MM.1S (cell line): ENCODE measurements around the gene NCEH1.

Experiments
- DNase-seq: peaks from one replicate; pipeline ENCODE4 v3.0.0-alpha.2; 2015
- H2AFZ ChIP-seq: fragments of 300-600 bp; sonication (generic); 2 replicates; pipeline ENCODE4 v1.6.0; 2016; ENCODE audit warnings: antibody characterized with exemption, low read length
- H3F3A ChIP-seq: fragments of 300-600 bp; sonication (generic); 2 replicates; pipeline ENCODE4 v1.6.1; 2016; ENCODE audit warnings: mild to moderate bottlenecking, antibody characterized with exemption, low read length, moderate library complexity, mixed read lengths; ENCODE audit not compliant: insufficient read depth
- H3K27ac ChIP-seq: fragments of 300-600 bp; sonication (generic); 2 replicates; pipeline ENCODE4 v1.5.1; 2016; ENCODE audit warnings: mild to moderate bottlenecking, low read length
- H3K27me3 ChIP-seq: fragments of 300-600 bp; sonication (generic); replicated peaks from 2 replicates; pipeline ENCODE4 v1.6.0; 2016; ENCODE audit warnings: low read length; ENCODE audit not compliant: insufficient read depth
- H3K36me3 ChIP-seq: fragments of 300-600 bp; sonication (generic); replicated peaks from 2 replicates; pipeline ENCODE4 v1.6.1; 2016; ENCODE audit warnings: mild to moderate bottlenecking, low read length, mixed read lengths; ENCODE audit not compliant: insufficient read depth
- H3K4me1 ChIP-seq: fragments of 300-600 bp; sonication (generic); 2 replicates; pipeline ENCODE4 v1.6.1; 2016; ENCODE audit warnings: low read length, mixed read lengths
- H3K4me2 ChIP-seq: fragments of 300-600 bp; sonication (generic); 2 replicates; pipeline ENCODE4 v1.6.0; 2016; ENCODE audit warnings: low read depth, low read length
- H3K4me3 ChIP-seq: fragments of 300-600 bp; sonication (generic); 2 replicates; pipeline ENCODE4 v1.5.1; 2016; ENCODE audit warnings: low read length, mixed read lengths
- H3K79me2 ChIP-seq: fragments of 300-600 bp; sonication (generic); 2 replicates; pipeline ENCODE4 v1.6.1; 2016; ENCODE audit warnings: mixed run types, low read length, mixed read lengths
- H3K9ac ChIP-seq: fragments of 300-600 bp; sonication (generic); 2 replicates; pipeline ENCODE4 v1.6.1; 2016; ENCODE audit warnings: low read length, mixed read lengths
- H3K9me2 ChIP-seq: fragments of 300-600 bp; sonication (generic); replicated peaks from 2 replicates; pipeline ENCODE4 v1.6.1; 2016; ENCODE audit warnings: mild to moderate bottlenecking, low read length, mixed read lengths; ENCODE audit not compliant: insufficient read depth
- H3K9me3 ChIP-seq: fragments of 300-600 bp; sonication (generic); replicated peaks from 2 replicates; pipeline ENCODE4 v1.6.1; 2016; ENCODE audit warnings: mild to moderate bottlenecking, low read length, mixed read lengths; ENCODE audit not compliant: insufficient read depth
- H4K20me1 ChIP-seq: fragments of 300-600 bp; sonication (generic); 2 replicates; pipeline ENCODE4 v1.6.1; 2016; ENCODE audit warnings: mild to moderate bottlenecking, low read length, moderate library complexity, mixed read lengths; ENCODE audit not compliant: insufficient read depth
- EZH2 ChIP-seq: fragments of 300-600 bp; sonication (generic); optimal IDR thresholded peaks from 2 replicates; pipeline ENCODE3; 2017; ENCODE audit warnings: low read depth, mild to moderate bottlenecking, antibody characterized with exemption, low read length, mixed read lengths
- EZH2phosphoT487 ChIP-seq: fragments of 300-600 bp; sonication (generic); IDR thresholded peaks from 2 replicates; pipeline ENCODE4 v1.6.1; 2018; ENCODE audit warnings: antibody characterized with exemption, low read length
- TF ChIP-seq, protein P1 (sequence below): fragments of 300-600 bp; sonication (generic); IDR thresholded peaks from 2 replicates; pipeline ENCODE4 v1.5.1; 2016; ENCODE audit warnings: antibody characterized with exemption, low read length, mixed read lengths

The NCEH1 gene

DNA sequence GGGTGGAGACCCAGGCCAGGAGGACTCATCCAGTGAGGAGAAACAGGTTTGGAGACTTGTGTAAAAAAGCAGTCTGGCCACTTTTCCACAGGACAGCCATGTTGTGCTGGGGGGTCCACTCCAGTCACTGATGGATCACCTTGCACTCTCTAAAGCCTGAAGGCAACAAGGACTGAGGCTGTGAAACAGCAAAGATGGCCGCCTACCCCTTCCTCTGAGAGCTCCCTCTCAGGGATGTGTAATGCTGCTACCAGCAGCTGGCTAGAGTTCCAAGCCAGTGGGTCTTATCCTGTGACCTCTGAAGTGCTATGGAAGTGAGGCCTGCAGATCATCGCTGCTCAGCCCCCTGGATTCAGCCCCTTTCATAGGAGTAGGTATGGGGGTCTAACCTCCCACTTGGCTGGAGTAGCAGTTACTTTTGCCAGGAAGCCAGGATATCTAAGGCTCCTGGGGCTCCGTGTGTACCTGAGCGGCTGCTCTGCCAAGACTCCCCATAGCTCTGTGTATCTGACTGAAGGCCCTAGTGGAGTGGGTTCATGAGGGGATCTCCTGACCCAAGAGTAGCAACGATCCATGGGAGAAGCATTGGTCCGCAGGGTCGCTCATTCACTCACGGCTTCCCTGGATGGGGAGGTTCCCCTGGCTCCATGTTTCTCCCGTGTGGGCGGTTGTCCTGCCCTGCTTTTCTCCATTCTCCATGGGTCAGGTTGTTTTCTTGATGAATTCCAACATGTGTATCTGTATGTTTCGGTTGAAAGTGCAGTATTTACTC, 117.8 kb downstream of the NCEH1 start:
- H3K27me3 ChIP-seq = no peaks in the 10 kb centered on the region
- H3K4me3 ChIP-seq = no peak overlapping the region
- no peaks in the 10 kb centered on the region for H3K9me3 ChIP-seq
- H3K36me3 ChIP-seq = no peaks in the 10 kb centered on the region
- no peak overlapping the region for H3K9ac ChIP-seq
- H3K27ac ChIP-seq = no peak overlapping the region
- H4K20me1 ChIP-seq = no peaks in the 10 kb centered on the region
- H3F3A ChIP-seq = no peaks in the 10 kb centered on the region; the same call in 1 of the 2 replicates
- H3K4me1 ChIP-seq = peaks cover 25% of the 10 kb centered on the region; the same call in 1 of the 2 replicates
- DNase-seq = no peak
- no peak overlapping the region; the same call in 1 of the 2 replicates for H3K4me2 ChIP-seq
- no peaks in the 10 kb centered on the region for H3K79me2 ChIP-seq
- TF ChIP-seq, protein P1, sequence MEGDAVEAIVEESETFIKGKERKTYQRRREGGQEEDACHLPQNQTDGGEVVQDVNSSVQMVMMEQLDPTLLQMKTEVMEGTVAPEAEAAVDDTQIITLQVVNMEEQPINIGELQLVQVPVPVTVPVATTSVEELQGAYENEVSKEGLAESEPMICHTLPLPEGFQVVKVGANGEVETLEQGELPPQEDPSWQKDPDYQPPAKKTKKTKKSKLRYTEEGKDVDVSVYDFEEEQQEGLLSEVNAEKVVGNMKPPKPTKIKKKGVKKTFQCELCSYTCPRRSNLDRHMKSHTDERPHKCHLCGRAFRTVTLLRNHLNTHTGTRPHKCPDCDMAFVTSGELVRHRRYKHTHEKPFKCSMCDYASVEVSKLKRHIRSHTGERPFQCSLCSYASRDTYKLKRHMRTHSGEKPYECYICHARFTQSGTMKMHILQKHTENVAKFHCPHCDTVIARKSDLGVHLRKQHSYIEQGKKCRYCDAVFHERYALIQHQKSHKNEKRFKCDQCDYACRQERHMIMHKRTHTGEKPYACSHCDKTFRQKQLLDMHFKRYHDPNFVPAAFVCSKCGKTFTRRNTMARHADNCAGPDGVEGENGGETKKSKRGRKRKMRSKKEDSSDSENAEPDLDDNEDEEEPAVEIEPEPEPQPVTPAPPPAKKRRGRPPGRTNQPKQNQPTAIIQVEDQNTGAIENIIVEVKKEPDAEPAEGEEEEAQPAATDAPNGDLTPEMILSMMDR = no peak
- no peak for TF ChIP-seq EZH2phosphoT487
- no peak for TF ChIP-seq EZH2
- no peak overlapping the region for H2AFZ ChIP-seq
- no peaks in the 10 kb centered on the region for H3K9me2 ChIP-seq

DNA sequence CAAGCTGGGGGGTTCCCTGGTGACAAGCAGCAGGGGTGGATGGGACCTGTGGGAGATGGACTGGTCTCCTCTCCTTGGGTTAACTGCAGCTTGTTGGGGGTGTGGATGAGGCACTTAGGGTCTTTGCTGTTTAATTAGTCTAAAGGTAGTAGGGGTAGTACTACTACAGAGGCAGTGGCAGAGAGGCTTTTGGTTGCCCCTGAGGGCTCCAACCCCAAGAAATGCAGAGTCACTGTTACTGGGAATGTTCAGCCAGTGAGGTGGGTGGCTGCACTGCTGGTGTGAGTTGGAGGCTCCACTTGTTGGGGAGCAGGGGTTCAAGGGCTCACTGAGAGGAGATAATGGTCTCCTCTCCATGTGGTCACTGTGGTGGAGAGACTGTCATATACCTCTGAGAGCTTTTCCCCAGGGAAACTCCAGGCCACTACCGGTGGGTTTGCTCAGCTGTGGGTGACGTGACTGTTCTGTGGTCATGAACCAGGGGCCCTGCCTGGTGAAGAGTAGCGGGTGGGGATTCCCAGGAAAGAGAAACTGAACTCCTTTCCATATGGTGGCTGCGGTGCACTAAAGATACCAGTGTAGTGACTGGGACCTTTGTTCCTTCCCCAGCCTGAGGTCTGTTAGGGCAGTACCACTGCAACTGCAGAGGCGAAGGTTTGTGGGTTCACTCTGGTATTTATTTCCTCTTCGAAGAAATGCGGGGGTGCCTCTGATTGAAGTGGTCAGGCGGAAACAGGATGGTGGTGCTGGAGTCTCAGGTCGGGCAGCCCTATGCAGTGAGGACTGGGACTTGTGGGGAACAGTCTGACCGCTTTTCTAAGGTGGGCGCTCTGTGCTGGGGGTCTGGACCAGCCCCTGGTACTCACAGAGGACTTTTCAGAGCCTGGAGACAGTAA, 118.7 kb downstream of the NCEH1 start:
- Histone ChIP-seq H4K20me1 (no peaks in the 10 kb centered on the region), H3K4me3 (no peak overlapping the region), H3K4me1 (peaks cover 25% of the 10 kb centered on the region; the same call in 1 of the 2 replicates), H3K9me3 (no peaks in the 10 kb centered on the region), H3K9me2 (no peaks in the 10 kb centered on the region), H3K27ac (peak overlapping the region; percentile 22; the same call in 1 of the 2 replicates), H3K79me2 (no peaks in the 10 kb centered on the region), H3K27me3 (no peaks in the 10 kb centered on the region), H3K9ac (no peak overlapping the region), H3K4me2 (peak overlapping the region; percentile 7; the same call in 1 of the 2 replicates), H2AFZ (no peak overlapping the region), H3K36me3 (no peaks in the 10 kb centered on the region), H3F3A (no peaks in the 10 kb centered on the region; the same call in 1 of the 2 replicates)
- DNase-seq = peak; percentile 65
- TF ChIP-seq EZH2 (no peak), EZH2phosphoT487 (no peak)
- TF ChIP-seq, protein P1 = no peak

DNA sequence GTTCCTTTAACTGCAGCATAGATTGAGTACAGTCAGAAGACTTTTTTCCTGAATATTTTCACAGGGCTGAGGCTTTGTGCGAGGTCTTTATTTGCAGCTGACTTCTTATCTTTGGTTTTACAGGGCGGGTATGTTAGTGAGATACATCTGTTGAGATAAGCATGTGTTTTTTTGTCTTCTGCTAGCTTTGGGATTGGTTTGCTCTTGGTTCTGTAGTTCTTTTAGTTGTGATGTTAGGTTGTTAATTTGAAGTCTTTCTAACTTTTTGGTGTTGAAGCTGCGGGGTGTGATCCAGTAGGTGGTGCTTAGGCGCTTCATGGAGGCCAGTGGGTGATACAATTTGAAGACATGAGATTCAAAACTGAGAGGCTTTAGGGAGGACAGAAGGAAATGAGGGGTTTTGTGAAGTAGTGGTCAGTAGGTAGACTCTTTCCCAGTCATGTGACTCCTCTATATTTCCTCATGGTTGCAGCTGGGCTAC, 119.7 kb downstream of the NCEH1 start:
- Histone ChIP-seq H3K27ac (no peak overlapping the region), H3K9me2 (no peaks in the 10 kb centered on the region), H4K20me1 (no peaks in the 10 kb centered on the region), H3F3A (no peaks in the 10 kb centered on the region; the same call in 1 of the 2 replicates), H3K4me2 (no peak overlapping the region), H3K9me3 (no peaks in the 10 kb centered on the region), H3K4me3 (no peak overlapping the region), H2AFZ (no peak overlapping the region), H3K79me2 (no peaks in the 10 kb centered on the region), H3K4me1 (peaks cover 24% of the 10 kb centered on the region; the same call in 1 of the 2 replicates), H3K9ac (no peak overlapping the region), H3K27me3 (no peaks in the 10 kb centered on the region), H3K36me3 (no peaks in the 10 kb centered on the region)
- no peak for DNase-seq
- no peak for TF ChIP-seq EZH2phosphoT487
